22Rv1 (cell line): ENCODE results near the gene EMID1.

ENCODE experiments used
- H3K27ac ChIP-seq: fragments of 450-650 bp; 2 replicates; pipeline ENCODE4 v1.5.1; 2017
- CTCF ChIP-seq: fragments of 450-650 bp; IDR thresholded peaks from 2 replicates; pipeline ENCODE4 v1.5.1; 2017; ENCODE audit warnings: mild to moderate bottlenecking
- ZFX ChIP-seq: fragments of 450-650 bp; IDR thresholded peaks from 2 replicates; pipeline ENCODE4 v1.6.1; 2017; ENCODE audit warnings: antibody characterized with exemption, borderline replicate concordance

EMID1 gene

GRCh38 chr22:29183971-29184848 lies 21.5 kb upstream of the EMID1 start:
- TF ChIP-seq ZFX (no peak), CTCF (no peak)
- H3K27ac ChIP-seq, result no peak overlapping the region

DNA sequence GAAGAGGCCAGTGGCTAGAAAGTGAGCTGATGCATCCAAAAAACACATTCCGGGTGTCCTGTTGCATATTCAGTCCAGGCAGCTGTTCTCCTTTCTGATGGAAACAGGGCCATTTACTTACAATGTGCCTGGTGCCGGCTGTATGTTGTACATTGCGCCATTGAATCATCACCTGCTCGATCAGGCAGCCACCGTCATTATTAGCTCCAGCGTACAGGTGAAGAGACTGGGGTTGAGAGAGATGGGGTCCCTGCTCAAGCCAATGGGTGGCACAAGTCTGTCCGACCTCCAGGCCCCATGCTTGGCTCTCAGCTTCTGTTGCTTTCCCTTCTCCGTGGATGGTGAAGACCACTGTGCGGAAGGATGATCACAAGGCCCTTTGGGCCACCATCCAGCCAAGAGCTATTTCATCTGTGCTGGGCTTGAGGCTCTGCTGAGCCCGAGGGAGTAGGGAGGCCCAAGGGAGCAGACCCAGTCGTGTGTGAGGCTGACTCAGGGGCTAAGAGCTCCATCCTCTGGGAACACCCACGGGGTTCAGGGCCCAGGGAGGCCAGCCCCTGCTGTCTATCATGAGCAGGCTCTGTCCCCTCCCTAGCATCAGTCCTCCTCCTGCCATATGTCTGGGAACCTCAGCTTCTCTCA lies 20.7 kb upstream of the EMID1 start:
- H3K27ac ChIP-seq, result no peak overlapping the region
- TF ChIP-seq CTCF (no peak), ZFX (no peak)

DNA sequence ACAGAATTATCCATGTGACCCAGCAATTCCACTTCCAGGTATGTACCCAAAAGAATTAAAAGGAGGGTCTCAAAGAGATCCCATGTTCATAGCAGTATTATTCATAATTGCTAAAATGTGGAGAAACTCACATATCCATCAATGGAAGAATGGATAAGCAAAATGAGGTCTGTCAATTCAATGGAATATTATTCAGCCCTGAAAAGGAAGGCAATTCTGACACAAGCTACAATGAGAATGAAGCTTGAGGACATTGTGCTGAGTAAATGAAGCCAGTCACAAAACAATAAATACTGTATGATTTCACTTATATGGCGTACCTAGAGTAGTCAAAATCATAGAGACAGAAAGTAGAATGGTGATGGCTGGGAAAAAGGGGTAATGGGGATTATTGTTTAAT lies 19.4 kb upstream of the EMID1 start:
- TF ChIP-seq ZFX (no peak), CTCF (no peak)
- H3K27ac ChIP-seq, result no peak overlapping the region

GRCh38 chr22:29187831-29188230 lies 17.9 kb upstream of the EMID1 start:
- no peak for TF ChIP-seq CTCF
- no peak for TF ChIP-seq ZFX
- H3K27ac ChIP-seq, result no peak overlapping the region

DNA sequence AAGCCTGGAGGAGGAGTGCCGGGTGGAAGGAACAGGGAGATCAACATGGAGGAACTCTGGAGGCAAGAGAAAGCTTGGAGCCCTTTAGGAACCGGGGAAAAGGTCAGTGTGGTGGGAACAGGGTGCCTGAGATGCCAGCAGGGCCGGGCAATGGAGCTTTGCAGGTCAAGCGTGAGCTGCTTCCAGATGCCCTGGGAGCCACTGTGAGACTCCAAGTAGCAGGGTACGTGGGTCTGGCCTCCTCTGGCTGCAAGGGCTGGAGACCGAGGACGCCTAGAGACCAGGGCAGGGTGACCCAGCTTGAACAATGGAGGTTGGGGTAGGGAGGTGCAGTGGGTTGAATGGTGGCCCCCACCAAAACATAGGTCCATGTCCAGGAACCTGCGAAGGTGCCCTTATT lies 15.6 kb upstream of the EMID1 start:
- TF ChIP-seq ZFX (no peak), CTCF (no peak)
- H3K27ac ChIP-seq, result no peak overlapping the region

DNA sequence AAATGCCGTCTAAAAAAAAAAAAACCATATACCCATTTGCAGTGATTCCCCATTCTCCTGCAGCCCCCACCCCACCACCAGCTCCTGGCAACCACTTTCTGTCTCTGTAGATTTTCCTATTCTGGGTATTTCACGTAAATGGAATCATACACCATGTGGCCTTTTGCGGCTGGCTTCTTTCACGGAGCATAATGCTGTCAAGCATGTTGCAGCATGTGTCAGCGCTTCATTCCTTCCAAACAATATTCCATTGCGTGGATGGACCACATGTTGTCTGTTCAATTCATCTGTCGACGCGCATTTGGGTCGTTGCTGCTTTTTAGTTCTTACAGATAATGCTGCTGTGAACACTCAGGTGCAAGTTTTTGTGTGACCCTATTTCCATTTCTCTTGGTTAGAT lies 14.8 kb upstream of the EMID1 start:
- TF ChIP-seq ZFX (no peak), CTCF (no peak)
- no peak overlapping the region for H3K27ac ChIP-seq

DNA sequence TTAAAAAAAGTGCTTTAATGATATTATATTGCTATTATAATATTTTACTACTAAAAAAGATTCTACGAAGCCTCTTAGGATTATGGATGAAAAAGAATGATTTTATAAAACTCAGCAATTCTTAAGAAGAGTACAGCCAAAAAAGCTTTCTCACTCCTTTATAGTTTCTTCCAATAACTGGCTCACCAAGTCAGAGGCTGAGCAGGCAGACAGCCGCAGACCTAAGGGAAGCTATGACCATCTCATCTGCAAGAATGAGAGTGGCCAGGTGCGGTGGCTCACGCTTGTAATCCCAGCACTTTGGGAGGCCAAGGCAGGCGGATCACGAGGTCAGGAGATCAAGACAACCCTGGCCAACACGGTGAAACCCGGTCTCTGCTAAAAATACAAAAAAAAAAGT lies 12.7 kb upstream of the EMID1 start:
- no peak overlapping the region for H3K27ac ChIP-seq
- no peak for TF ChIP-seq CTCF
- TF ChIP-seq ZFX, result no peak
